Common myeloid progenitor, CD34-positive (primary cell): ENCODE data around the gene CITED2.

ENCODE experiments used
- CTCF ChIA-PET: fragments of 350-600 bp; sonication (Branson Sonifier 250); formaldehyde crosslinking; loops from one replicate; lab custom pipeline; 2021; ENCODE audit warnings: antibody characterized with exemption; lab: Charles Lee
- POLR2A ChIA-PET: fragments of 350-600 bp; sonication (Branson Sonifier 250); formaldehyde crosslinking; loops from one replicate; lab custom pipeline; 2021; ENCODE audit warnings: antibody characterized with exemption; lab: Charles Lee
- DNase-seq, 3 donors: peaks; one replicate each; pipeline versions ENCODE4 v3.0.0 to v3.0.0-alpha.2; 2013
- H3K27ac ChIP-seq, 2 experiments: 1 replicate in 1 of 2; 2 replicates in 1 of 2; pipeline ENCODE4 v1.7.0; 2013; ENCODE audit warnings: inconsistent platforms in 2 of 2, low read length in 2 of 2, mild to moderate bottlenecking in 2 of 2, low read depth in 1 of 2, moderate library complexity in 1 of 2; ENCODE audit not compliant: severe bottlenecking in 2 of 2, insufficient read depth in 1 of 2, poor library complexity in 1 of 2
- H3K27me3 ChIP-seq, 5 experiments: replicated peaks in 2 of 5; 1 replicate in 3 of 5; 2 replicates in 2 of 5; pipeline versions ENCODE4 v1.6.1 to v1.7.0; 2013; ENCODE audit warnings: low read length in 4 of 5, mild to moderate bottlenecking in 2 of 5, moderate library complexity in 2 of 5, inconsistent platforms in 1 of 5; ENCODE audit not compliant: insufficient read depth in 5 of 5, control insufficient read depth in 4 of 5
- H3K36me3 ChIP-seq, 4 experiments: 1 replicate in 2 of 4; 2 replicates in 2 of 4; pipeline versions ENCODE4 v1.6.1 to v1.7.0; 2013; ENCODE audit warnings: low read length in 3 of 4, control low read depth in 1 of 4, mild to moderate bottlenecking in 1 of 4; ENCODE audit not compliant: control insufficient read depth in 4 of 4, insufficient read depth in 4 of 4
- H3K4me1 ChIP-seq, 4 experiments: 1 replicate in 3 of 4; 2 replicates in 1 of 4; pipeline versions ENCODE4 v1.6.1 to v1.7.1; 2013; ENCODE audit warnings: low read length in 3 of 4, mild to moderate bottlenecking in 3 of 4, control low read depth in 1 of 4, inconsistent platforms in 1 of 4, moderate library complexity in 1 of 4; ENCODE audit not compliant: control insufficient read depth in 4 of 4, insufficient read depth in 4 of 4; ENCODE audit errors: control extremely low read depth in 1 of 4
- H3K4me3 ChIP-seq, 7 experiments: 1 replicate in 4 of 7; 2 replicates in 3 of 7; pipeline versions ENCODE4 v1.5.1 to v1.7.0; 2013; ENCODE audit warnings: mild to moderate bottlenecking in 7 of 7, low read length in 6 of 7, moderate library complexity in 6 of 7, inconsistent platforms in 2 of 7, low read depth in 2 of 7, control low read depth in 1 of 7; ENCODE audit not compliant: insufficient read depth in 4 of 7, control insufficient read depth in 1 of 7; ENCODE audit errors: extremely low read depth in 1 of 7
- H3K9me3 ChIP-seq, 5 experiments: 1 replicate in 4 of 5; 2 replicates in 1 of 5; pipeline versions ENCODE4 v1.6.1 to v1.7.1; 2013; ENCODE audit warnings: low read length in 4 of 5, mild to moderate bottlenecking in 2 of 5, inconsistent platforms in 1 of 5, low read depth in 1 of 5, moderate library complexity in 1 of 5; ENCODE audit not compliant: control insufficient read depth in 4 of 5, insufficient read depth in 2 of 5; ENCODE audit errors: control extremely low read depth in 1 of 5
- WGBS: methylation state at CpG from one replicate; pipeline ENCODE4 v1.1.5; 2013; ENCODE audit not compliant: insufficient coverage; 5-methylcytosine and 5-hydroxymethylcytosine counted together

The CITED2 gene

DNA sequence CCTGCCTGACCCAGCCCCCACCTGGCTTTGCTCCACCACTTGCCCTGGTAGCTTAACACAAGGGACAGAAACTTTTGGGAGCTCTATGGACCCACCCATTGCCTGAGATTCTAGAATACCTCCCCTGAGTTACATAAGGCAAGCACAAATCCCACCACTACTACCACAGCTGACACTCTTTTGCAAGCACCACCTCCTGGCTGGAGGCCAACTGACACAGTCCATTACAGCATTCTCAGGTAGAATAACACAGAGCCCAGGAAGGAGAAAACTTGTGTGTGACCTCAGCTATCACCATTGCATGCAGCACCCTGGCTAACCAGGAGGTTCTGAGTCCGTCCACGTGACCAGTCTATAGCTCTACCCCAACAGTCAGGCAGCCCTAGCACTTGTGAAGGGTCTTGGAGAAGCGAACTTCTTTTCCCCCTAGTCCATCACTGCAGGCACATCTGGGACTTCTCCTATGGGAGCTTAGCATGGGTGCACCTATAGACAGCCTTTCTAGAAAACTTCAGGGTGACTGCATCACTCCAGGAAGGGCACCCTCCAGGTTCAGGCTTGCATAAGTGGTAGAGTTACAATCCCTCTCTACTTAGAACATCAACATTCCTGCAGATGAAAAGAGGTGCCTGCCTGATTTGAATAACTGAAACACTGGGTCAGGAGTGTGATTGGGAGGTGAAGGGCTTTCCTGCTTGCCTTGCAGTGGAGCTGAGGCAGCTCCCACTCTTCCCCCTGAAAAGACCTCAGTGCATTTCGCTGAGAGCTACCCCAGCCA is 30.1 kb downstream of the CITED2 start:
- POLR2A ChIA-PET, result no interaction called here
- H3K9me3 ChIP-seq, result peaks cover 0 to 23% (median 5%) of the 10 kb centered on the region in 5 experiments
- peaks cover 2 to 31% (median 7%) of the 10 kb centered on the region in 4 experiments for H3K4me1 ChIP-seq
- no peaks in the 10 kb centered on the region for H3K27me3 ChIP-seq
- no peak for DNase-seq
- H3K36me3 ChIP-seq, result no peaks in the 10 kb centered on the region
- 100% methylated on average over 3 of the region's 4 CpGs for WGBS
- H3K27ac ChIP-seq, result no peak overlapping the region
- CTCF ChIA-PET, result interaction anchor here (1.0 to 1.2 kb wide), 2 partner anchors 15 to 127 kb away, joined by 3 to 4 read pairs; no protein-coding TSS in a partner anchor
- H3K4me3 ChIP-seq, result no peak overlapping the region

DNA sequence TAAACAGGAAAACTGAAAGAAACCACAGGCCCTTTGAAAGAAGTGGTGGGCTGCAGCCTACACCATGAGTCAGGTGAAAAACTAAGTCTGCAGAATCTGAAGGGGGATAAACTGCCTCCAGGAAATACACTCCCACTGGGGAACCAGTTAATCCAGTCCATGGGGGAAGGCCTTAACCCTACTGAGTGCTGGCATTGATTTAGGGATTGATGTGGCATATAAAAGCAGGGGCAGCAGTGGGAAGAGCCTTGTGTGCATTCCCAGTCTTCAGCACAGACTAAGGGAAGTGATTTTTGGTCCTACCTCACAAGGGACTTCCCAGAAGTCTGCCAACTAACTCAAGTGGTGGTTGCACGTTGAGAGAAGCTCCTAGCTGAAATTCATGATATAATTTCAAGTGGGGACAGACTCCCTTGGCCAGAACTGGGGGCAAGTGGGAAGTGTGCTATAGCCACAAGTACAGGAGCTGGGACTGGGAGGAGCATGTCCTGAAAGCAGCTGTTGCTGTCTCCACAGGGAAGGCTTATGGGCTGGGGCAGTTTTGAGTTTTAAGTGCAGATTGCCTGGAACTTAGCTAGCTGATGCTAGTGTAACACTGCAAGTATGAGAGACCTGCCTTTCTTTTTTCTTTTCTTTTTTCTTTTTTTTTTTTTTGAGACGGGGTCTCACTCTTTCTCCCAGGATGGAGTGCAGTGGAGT is 31.2 kb downstream of the CITED2 start:
- peak overlapping the region in 2 of 7 experiments; percentile 28 to 31 for H3K4me3 ChIP-seq
- no peaks in the 10 kb centered on the region for H3K27me3 ChIP-seq
- POLR2A ChIA-PET, result no interaction called here
- H3K4me1 ChIP-seq, result peaks cover 7 to 40% (median 11%) of the 10 kb centered on the region in 4 experiments
- WGBS, result no CpG with 5 or more reads among the region's 2 CpGs
- peak in 1 of 3 donors; percentile 34 for DNase-seq
- peaks cover 0 to 26% (median 5%) of the 10 kb centered on the region in 5 experiments for H3K9me3 ChIP-seq
- H3K36me3 ChIP-seq, result no peaks in the 10 kb centered on the region
- CTCF ChIA-PET, result interaction anchor here (1.0 to 1.2 kb wide), 2 partner anchors 16 to 126 kb away, joined by 3 to 4 read pairs; no protein-coding TSS in a partner anchor
- H3K27ac ChIP-seq, result no peak overlapping the region

DNA sequence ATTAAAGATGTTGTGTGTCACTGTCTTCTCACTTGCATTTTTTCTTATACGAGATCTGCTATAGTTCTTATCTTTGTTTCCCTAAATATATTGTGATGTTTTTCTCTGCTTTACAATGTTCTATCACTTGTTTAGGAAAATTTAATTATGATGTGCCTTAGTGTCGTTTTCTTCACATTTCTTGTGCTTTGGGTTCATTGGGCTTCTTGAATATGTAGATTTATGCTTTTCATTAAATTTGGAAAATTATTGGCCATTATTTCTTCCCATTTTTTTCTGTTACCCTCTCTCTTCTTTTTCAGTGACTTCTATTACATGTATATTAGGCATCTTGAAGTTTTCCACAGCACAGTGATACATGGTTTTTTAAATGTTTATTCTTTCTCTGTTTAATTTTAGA is 33.4 kb downstream of the CITED2 start:
- no peak overlapping the region for H3K4me3 ChIP-seq
- WGBS, result no CpG with 5 or more reads among the region's 2 CpGs
- no peak for DNase-seq
- H3K4me1 ChIP-seq, result peaks cover 12 to 59% (median 24%) of the 10 kb centered on the region in 4 experiments
- no peaks in the 10 kb centered on the region for H3K36me3 ChIP-seq
- POLR2A ChIA-PET, result no interaction called here
- no peaks in the 10 kb centered on the region for H3K27me3 ChIP-seq
- no peak overlapping the region for H3K27ac ChIP-seq
- CTCF ChIA-PET, result no interaction called here
- peaks cover 0 to 24% (median 5%) of the 10 kb centered on the region in 5 experiments for H3K9me3 ChIP-seq

DNA sequence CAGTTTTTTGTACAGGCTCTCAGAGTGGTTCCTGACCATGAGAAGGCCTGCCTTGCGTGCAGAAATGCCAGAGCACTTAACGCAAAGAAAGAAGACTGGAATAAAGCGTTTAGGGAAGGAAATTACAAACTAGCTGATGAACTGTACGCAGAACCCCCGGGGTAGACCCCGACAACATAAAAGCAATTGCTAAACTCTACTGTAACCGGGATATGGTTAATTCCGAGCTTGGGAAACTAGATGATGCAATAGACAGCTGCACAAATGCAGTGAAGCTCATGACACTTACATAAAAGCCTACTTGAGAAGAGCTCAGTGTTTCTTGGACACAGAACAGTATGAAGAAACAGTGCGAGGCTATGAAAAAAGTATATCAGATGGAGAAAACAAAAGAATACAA is 35.7 kb downstream of the CITED2 start:
- WGBS, result 90% methylated on average over 9 of the region's 9 CpGs
- POLR2A ChIA-PET, result interaction anchor here (0.9 kb wide), 1 partner anchor 11 kb away, joined by 4 read pairs; no protein-coding TSS in a partner anchor

DNA sequence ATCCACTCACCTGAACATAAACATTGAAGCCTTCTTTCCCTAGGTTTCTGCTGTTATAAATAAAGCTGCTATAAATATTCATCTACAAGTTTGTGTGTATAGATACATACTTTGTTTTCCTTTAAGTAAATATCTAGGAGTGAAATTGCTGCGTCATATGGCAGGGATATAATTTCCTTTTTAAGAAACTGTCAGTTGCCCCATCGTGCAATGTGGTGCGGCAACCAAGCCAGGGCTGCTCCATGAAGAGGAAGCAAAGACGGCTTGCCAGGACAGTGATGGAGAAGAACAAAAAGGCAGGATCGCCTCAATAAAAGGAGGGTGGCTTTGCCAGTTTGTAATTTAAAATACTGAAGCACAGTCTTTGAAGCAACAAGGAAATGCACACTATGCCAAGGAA is 36.6 kb downstream of the CITED2 start:
- no peaks in the 10 kb centered on the region for H3K36me3 ChIP-seq
- POLR2A ChIA-PET, result no interaction called here
- H3K27ac ChIP-seq, result no peak overlapping the region
- CTCF ChIA-PET, result interaction anchor here (1.3 kb wide), 1 partner anchor 14 kb away, joined by 3 read pairs; no protein-coding TSS in a partner anchor
- H3K4me3 ChIP-seq, result no peak overlapping the region
- H3K27me3 ChIP-seq, result no peaks in the 10 kb centered on the region
- H3K9me3 ChIP-seq, result peaks cover 0 to 18% (median 3%) of the 10 kb centered on the region in 5 experiments
- peaks cover 8 to 48% (median 18%) of the 10 kb centered on the region in 4 experiments for H3K4me1 ChIP-seq
- DNase-seq, result peak; percentile 22 to 76 (median 71)
- WGBS, result 5% methylated on average over 5 of the region's 5 CpGs

More for the DNA sequence above, 35.7 kb downstream of the CITED2 start:
- Histone ChIP-seq H3K4me1 (peaks cover 12 to 58% (median 22%) of the 10 kb centered on the region in 4 experiments), H3K27ac (no peak overlapping the region), H3K4me3 (no peak overlapping the region), H3K27me3 (no peaks in the 10 kb centered on the region), H3K36me3 (no peaks in the 10 kb centered on the region), H3K9me3 (peaks cover 0 to 24% (median 5%) of the 10 kb centered on the region in 5 experiments)
- CTCF ChIA-PET, result interaction anchor here (0.6 to 1.3 kb wide), 4 partner anchors 13 to 43 kb away, joined by 3 to 5 read pairs (median 4); no protein-coding TSS in a partner anchor
- peak in 2 of 3 donors; percentile 38 to 42 for DNase-seq

DNA sequence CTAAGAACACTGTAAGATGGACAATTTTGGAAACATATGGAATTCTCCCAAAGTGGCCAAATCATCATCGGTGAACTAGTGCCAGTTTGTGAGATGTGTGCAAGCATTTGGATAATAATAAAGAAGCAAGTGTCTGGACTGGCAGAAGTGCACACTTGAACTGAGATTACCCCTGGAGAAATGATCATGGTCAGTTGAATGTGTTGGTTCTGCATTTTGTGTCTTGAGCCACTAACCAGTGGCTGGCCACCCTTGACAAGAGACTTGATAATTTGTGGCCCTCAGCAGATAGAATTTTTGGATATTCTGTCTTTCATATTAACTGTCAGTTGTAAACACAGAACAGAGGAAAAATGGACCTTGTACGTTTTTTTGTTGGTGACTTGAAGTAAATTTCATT is 37.4 kb downstream of the CITED2 start:
- no peaks in the 10 kb centered on the region for H3K36me3 ChIP-seq
- ChIA-PET POLR2A (no interaction called here), CTCF (interaction anchor here (1.3 to 1.8 kb wide), 3 partner anchors 10 to 118 kb away, joined by 3 to 4 read pairs (median 3); no protein-coding TSS in a partner anchor)
- H3K9me3 ChIP-seq, result peaks cover 0 to 12% (median under 1%) of the 10 kb centered on the region in 5 experiments
- 100% methylated on average over 1 of the region's 2 CpGs for WGBS
- no peak for DNase-seq
- H3K4me3 ChIP-seq, result no peak overlapping the region
- no peak overlapping the region for H3K27ac ChIP-seq
- peaks cover 8 to 42% (median 18%) of the 10 kb centered on the region in 4 experiments for H3K4me1 ChIP-seq
- no peaks in the 10 kb centered on the region for H3K27me3 ChIP-seq
